PC-3 (cell line): ENCODE results near the gene GRIN3B.

Experiments used
- EZH2 ChIP-seq: fragments of 300-600 bp; sonication (generic); IDR thresholded peaks from one replicate; pipeline ENCODE4 v1.6.1; 2017; ENCODE audit warnings: antibody characterized with exemption, mild to moderate bottlenecking, low read length; ENCODE audit not compliant: unreplicated experiment
- TF ChIP-seq, protein P1 (sequence below): fragments of 300-600 bp; sonication (generic); conservative IDR thresholded peaks from 2 replicates; pipeline ENCODE4 v1.5.1; 2017; ENCODE audit warnings: antibody characterized with exemption, low read depth, mild to moderate bottlenecking, low read length

- TF ChIP-seq, protein P1, sequence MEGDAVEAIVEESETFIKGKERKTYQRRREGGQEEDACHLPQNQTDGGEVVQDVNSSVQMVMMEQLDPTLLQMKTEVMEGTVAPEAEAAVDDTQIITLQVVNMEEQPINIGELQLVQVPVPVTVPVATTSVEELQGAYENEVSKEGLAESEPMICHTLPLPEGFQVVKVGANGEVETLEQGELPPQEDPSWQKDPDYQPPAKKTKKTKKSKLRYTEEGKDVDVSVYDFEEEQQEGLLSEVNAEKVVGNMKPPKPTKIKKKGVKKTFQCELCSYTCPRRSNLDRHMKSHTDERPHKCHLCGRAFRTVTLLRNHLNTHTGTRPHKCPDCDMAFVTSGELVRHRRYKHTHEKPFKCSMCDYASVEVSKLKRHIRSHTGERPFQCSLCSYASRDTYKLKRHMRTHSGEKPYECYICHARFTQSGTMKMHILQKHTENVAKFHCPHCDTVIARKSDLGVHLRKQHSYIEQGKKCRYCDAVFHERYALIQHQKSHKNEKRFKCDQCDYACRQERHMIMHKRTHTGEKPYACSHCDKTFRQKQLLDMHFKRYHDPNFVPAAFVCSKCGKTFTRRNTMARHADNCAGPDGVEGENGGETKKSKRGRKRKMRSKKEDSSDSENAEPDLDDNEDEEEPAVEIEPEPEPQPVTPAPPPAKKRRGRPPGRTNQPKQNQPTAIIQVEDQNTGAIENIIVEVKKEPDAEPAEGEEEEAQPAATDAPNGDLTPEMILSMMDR, result no peak
- TF ChIP-seq EZH2, result no peak
Measured at GRCh38 chr19:1002600-1002999, 2.4 kb downstream of the GRIN3B start.
